Umbilical cord (tissue), 2 donors: ENCODE results near the gene NGRN. TPM values are rescaled to one million over a fixed set of nuclear protein-coding genes. Genes with fewer than 3 reads are reported as not detected.

Experiments used
- DNase-seq: peaks from one replicate; pipeline ENCODE4 v3.0.0-alpha.2; 2015; ENCODE audit warnings: low spot score
- total RNA-seq: library from RNA; depleted of rRNA; stranded (reverse); fragments of >200 nt; gene quantifications from one replicate; pipeline ENCODE4 v1.2.3, GENCODE V29; 2014; ENCODE audit warnings: low replicate concordance; ENCODE audit not compliant: insufficient read depth

NGRN gene, protein sequence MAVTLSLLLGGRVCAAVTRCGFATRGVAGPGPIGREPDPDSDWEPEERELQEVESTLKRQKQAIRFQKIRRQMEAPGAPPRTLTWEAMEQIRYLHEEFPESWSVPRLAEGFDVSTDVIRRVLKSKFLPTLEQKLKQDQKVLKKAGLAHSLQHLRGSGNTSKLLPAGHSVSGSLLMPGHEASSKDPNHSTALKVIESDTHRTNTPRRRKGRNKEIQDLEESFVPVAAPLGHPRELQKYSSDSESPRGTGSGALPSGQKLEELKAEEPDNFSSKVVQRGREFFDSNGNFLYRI
- 48.6 TPM for total RNA-seq

DNA sequence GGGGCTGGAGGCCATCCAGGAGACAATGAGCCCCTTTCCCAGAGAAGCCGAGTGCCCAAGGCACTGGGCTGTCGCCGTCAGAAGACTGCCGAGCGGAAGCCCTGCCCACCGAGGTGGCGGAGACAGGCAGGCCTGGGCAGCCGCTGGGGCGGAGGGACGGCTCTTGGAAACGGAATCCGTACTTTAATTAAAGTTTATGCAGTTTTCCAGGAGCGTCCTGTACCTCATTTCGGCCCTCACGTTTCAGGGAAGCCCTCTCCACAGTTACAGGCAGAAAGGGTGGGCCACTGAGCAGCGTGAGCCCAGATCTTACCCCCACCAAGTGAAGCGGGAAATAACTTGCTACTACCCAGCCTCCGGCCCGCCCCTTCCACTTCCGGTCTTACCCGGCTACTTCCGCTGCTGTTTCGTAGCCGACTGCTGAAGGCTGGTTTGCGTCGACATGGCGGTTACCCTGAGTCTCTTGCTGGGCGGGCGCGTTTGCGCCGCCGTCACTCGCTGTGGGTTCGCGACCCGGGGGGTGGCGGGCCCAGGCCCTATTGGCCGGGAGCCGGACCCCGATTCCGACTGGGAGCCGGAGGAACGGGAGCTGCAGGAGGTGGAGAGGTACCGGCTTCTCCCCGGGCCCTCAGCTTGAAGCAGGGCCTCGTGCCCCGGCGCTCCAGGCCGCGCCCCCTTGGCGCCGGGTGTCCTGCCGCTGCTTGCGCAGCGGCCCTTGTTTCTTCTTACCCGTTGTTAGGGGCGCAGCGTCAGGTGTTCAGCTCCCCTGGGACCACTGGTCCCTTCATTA, at the start of gene NGRN:
TSS of gene NGRN (plus strand) at position 402 of the 790 bp plus-strand sequence. CDS start at position 443, 41 bp downstream.
- DNase-seq, result peak; percentile 98

- DNase-seq, result no peak
These were observed 47.6 kb upstream of the NGRN start for GRCh38 chr15:90217671-90218394.

DNA sequence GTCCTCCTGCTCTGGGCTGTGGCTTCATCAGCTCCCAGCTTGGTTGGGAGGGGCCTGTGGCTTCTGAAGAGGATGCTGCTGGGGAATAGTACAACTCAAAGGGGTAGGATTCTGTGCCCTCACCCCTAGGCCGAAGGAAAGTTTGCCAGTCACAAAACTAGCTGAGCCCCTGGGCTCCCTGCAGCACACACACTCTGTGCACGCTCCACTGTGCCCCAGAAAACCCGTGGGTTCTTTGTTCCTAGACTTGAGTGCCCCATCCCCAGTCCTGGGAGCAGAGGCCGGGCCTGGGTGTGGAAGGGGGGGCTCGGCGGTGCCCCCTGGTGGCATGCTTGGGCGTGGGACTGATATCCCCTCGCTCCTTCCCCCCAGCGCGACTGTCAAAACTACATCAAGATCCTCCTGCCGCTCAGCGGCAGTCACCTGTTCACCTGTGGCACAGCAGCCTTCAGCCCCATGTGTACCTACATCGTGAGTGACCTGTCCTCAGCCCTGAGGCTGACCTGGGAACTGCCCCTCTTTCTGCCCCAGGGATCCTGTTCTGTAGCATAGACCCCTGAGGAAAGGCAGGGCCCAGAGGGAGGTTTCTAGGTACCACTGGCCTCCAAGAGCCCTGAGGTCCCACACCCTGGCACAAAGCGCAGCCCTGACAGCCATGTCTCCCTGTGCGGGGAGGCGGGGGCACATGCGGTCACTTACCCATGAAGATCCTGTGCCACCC, 45.9 kb upstream of the NGRN start:
- DNase-seq, result no peak

GRCh38 chr15:90221246-90221900, 44.1 kb upstream of the NGRN start:
- peak; percentile 82 for DNase-seq

DNA sequence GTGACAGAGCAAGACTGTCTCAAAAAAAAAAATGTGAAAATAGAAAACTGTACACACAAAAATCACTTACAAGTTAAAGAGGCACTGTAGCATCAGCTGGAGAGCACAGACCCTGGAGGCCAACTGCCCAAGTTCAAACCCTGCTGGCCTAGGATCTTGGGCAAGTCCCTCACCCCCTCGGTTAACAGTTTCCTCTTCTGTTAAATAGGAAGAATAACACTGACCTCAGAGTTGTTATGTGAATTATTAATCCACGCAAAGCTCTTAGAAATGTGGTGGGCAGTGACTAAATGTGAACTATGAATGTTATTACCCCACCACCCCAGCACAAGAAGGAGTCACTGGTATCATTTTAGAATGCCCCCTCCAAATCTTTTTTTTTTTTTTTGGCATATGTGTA, 42.9 kb upstream of the NGRN start:
- DNase-seq, result no peak

DNA sequence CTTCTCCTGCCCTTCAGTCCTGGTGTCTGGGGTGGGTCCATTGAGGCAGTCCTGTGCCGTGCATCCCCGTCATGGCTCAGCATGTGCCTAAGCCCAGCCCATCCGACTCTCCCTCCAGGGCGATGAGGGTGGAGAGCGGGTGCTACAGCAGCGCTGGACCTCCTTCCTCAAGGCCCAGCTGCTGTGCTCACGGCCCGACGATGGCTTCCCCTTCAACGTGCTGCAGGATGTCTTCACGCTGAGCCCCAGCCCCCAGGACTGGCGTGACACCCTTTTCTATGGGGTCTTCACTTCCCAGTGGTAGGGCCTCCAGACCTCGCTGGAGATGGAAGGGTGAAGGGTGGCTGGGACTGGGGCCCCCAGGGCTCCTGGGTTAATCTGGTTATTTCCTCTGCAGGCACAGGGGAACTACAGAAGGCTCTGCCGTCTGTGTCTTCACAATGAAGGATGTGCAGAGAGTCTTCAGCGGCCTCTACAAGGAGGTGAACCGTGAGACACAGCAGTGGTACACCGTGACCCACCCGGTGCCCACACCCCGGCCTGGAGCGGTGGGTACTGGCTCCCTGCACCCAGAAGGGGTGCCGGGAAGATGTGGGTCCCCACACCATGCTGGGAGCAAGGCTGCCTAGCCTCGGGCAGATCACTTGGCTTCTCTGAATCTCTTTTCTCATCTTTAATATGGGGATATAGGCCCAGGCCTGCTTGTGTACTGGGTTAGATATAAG, 41.9 kb upstream of the NGRN start:
- no peak for DNase-seq

GRCh38 chr15:90225047-90225446, 40.4 kb upstream of the NGRN start:
- DNase-seq, result no peak

- no peak for DNase-seq
These were observed 39.8 kb upstream of the NGRN start for GRCh38 chr15:90225504-90226234.

DNA sequence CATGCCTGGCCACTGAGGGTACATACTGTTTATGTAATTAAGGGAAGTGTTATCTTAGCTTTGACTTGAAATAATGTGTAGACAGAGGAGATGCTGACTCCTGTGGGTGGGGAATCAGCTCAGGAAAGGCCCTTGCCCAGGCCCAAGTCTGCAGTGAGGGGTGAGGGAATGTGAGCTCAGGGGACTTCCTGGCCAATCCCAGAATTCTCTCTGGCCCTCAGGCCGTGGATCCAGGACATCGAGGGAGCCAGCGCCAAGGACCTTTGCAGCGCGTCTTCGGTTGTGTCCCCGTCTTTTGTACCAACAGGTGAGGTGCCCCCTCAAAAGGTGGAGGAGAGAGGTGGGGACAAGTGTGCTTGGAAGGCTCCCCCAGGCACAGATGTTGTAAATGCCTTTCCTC, 38.1 kb upstream of the NGRN start:
- no peak for DNase-seq

GRCh38 chr15:90227816-90228772, 37.4 kb upstream of the NGRN start:
- no peak for DNase-seq

- DNase-seq, result no peak
These were observed 36.5 kb upstream of the NGRN start for GRCh38 chr15:90228960-90229359.

GRCh38 chr15:90230071-90230494, 35.4 kb upstream of the NGRN start:
- no peak for DNase-seq

- DNase-seq, result no peak
These were observed 34.9 kb upstream of the NGRN start for GRCh38 chr15:90230610-90231009.

- no peak for DNase-seq
These were observed 34.1 kb upstream of the NGRN start for GRCh38 chr15:90231028-90232017.

DNA sequence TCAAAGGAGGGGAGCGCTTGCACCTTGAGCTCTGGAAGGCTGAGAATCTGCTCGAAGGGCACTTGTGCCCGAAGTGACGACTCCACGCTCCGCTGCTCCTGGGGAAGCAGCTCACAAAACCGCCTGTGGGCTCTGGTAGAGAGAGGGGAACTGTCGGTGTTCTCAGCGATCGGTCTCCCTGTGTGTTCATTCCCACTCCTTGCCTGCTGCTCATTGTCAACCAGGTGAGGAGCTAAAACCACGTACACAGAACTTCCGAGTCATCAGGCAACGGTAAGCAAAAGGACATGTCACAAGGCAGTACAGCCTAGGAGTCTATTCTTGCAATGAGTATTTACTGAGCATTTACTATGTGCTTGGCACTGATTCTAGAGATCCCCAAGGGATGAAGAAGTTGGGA, 33.3 kb upstream of the NGRN start:
- DNase-seq, result no peak

DNA sequence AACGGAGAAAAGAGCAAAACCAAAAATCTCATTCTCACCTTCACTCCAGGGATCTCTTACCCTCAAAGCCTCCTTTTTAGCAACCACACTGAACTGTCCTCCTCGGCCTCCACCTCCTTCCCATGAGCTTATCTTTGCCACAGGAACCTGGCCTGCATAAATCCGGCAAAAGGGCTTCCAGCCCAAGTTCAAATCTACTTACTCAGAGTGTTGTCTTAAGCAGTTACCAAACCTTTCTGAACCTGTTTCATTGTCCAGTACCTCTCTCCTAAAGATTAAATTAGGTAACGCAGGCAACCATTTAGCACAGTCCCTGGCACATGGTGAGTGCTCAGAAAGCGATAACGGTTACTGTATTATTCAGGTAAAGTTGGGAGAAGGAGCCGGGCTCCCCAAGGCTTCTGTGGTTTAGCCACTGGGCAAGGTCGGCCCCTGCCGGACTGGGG, 32.5 kb upstream of the NGRN start:
- no peak for DNase-seq

DNA sequence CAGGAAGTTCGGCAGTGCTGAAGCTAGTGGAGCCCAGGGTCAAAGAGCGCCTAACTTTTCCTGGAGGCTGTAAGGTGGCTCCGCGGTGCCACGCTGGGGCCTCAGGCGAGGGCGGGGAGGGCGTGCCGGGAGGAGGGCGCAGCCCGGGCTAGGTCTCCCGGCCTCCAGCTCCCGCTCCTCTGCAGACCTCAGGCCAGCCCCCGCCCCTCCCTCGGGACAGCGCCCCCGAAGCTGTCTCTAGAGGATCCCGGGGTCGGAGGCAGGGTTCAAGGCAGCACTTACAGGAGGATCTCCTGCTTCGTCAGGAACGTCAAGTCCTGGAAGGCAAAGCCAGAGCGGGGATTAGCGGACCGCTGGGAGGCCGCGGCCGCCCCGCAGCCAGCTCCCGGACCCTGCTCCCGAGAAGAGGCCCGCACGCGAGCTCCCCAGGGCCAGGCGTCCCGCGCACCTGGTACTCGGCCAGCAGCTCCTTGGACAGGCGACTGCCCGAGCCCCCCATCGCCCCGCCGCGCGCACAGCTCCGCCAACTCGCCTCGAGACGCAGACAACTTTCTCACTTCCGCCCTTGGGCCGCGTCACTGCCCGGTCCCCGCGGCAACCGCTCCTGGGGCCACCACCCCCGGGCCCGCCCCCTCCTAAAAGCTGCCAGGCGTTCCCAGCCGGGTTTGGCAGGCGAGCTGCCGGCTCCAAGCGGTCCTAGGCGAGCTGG, 31.9 kb upstream of the NGRN start, which contains the start of gene CIB1:
TSS of gene CIB1 (minus strand) at position 555 of the 709 bp plus-strand sequence. CDS start at position 499, 56 bp downstream.
- peak; percentile 97 for DNase-seq
